22Rv1 (cell line): Measurements from ENCODE around the gene GFRA4.

ENCODE experiments used
- ZFX ChIP-seq: fragments of 450-650 bp; IDR thresholded peaks from 2 replicates; pipeline ENCODE4 v1.6.1; 2017; ENCODE audit warnings: antibody characterized with exemption, borderline replicate concordance
- TF ChIP-seq, protein P1 (sequence below): fragments of 450-650 bp; IDR thresholded peaks from 2 replicates; pipeline ENCODE4 v1.5.1; 2017; ENCODE audit warnings: mild to moderate bottlenecking

- TF ChIP-seq, protein P1, sequence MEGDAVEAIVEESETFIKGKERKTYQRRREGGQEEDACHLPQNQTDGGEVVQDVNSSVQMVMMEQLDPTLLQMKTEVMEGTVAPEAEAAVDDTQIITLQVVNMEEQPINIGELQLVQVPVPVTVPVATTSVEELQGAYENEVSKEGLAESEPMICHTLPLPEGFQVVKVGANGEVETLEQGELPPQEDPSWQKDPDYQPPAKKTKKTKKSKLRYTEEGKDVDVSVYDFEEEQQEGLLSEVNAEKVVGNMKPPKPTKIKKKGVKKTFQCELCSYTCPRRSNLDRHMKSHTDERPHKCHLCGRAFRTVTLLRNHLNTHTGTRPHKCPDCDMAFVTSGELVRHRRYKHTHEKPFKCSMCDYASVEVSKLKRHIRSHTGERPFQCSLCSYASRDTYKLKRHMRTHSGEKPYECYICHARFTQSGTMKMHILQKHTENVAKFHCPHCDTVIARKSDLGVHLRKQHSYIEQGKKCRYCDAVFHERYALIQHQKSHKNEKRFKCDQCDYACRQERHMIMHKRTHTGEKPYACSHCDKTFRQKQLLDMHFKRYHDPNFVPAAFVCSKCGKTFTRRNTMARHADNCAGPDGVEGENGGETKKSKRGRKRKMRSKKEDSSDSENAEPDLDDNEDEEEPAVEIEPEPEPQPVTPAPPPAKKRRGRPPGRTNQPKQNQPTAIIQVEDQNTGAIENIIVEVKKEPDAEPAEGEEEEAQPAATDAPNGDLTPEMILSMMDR, result no peak
- no peak for TF ChIP-seq ZFX
Observed at GRCh38 chr20:3669710-3670367, 6.6 kb upstream of the GFRA4 start.
